Measurements from ENCODE around the gene HMG20B.
A peak's percentile ranks its signal among the peaks of the same experiment; 100 is the strongest.

HMG20B gene

DNA sequence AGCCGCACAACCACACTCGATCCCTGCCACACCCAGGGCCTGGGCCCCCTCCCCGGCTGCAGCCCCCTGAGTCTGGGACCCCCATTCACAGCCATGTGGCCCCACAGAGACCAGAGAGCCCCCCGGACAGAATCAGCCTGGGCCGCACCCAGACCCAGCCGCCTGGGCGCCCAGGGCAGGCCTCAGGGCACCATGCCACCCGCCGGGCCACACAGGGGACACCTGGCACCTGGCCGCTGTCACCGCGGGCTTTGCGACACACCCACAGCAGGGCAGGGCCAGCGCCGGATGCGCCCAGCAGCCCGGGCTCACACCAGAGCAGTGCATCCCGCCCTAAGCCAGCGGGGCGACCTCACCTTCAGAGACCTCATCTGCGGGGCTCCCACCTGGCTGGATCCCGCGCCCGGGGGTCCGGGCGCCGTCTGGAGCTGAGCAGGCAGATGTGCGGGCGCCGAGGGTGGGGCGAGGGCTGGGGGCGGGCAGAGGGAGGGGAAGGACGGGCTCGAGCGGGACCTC lies 33.5 kb downstream of the HMG20B start:
- TF ChIP-seq, protein P1, sequence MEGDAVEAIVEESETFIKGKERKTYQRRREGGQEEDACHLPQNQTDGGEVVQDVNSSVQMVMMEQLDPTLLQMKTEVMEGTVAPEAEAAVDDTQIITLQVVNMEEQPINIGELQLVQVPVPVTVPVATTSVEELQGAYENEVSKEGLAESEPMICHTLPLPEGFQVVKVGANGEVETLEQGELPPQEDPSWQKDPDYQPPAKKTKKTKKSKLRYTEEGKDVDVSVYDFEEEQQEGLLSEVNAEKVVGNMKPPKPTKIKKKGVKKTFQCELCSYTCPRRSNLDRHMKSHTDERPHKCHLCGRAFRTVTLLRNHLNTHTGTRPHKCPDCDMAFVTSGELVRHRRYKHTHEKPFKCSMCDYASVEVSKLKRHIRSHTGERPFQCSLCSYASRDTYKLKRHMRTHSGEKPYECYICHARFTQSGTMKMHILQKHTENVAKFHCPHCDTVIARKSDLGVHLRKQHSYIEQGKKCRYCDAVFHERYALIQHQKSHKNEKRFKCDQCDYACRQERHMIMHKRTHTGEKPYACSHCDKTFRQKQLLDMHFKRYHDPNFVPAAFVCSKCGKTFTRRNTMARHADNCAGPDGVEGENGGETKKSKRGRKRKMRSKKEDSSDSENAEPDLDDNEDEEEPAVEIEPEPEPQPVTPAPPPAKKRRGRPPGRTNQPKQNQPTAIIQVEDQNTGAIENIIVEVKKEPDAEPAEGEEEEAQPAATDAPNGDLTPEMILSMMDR (IDR thresholded peaks at IDR 0.05; ENCODE audit: low read depth, low read length, missing control alignments), result no peak
- Histone ChIP-seq H3K4me3 (ENCODE audit: low read depth, low read length) (peak overlapping the region; percentile 61), H3K27me3 (replicated peaks) (no peaks in the 10 kb centered on the region), H3K27ac (no peak overlapping the region), H3K36me3 (replicated peaks) (peaks cover 5% of the 10 kb centered on the region)
- no peak for DNase-seq
- in situ Hi-C loops (cut with HindIII; ENCODE audit: low pct_ligation_motif_present, low sequenced_read_pairs), result no loop called here

DNA sequence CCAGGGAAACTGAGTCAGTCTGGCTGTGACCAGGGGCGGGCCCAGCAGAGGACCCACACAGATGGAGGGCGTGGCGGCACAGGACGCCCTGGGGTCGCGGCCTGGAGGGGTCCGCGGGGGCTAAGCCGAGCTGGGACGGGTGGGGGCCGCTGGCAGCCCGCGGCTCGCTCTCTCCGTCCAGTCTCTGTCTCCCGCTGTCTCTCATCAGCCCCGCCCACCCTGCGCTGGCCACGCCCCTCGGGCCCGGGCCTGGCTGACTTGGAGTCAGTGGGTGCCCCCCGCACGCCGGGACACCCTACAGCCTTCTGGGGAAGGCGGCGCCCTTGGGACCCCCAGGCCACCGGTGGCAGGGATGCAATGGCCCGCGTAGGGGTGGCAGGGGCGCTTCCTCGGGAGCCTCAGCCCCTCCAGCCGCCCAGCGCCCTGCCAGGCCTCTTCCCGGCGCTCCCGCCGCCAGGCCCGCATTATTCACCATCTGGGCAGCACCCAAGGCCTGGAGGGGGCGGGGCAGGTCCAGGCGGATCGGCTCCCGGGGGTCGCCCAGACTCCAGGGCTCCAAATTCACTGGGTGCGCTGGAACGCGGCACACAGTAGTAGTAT lies 34.0 kb downstream of the HMG20B start, which contains the start of gene TBXA2R:
TBXA2R (minus strand) TSS at position 186 of the 600 bp plus-strand sequence. CDS start 6,241 bp downstream, outside the sequence.
- TF ChIP-seq, protein P1 (IDR thresholded peaks at IDR 0.05; ENCODE audit: low read depth, low read length, missing control alignments), result no peak
- H3K4me3 ChIP-seq (ENCODE audit: low read depth, low read length), result peak within 1 kb of the TSS; percentile 61
- H3K27ac ChIP-seq, result peak within 1 kb of the TSS; percentile 55
- H3K27me3 ChIP-seq (replicated peaks), result no peaks in the 10 kb centered on the region
- H3K36me3 ChIP-seq (replicated peaks), result peaks cover 11% of the 10 kb centered on the region
- in situ Hi-C loops (cut with HindIII; ENCODE audit: low pct_ligation_motif_present, low sequenced_read_pairs), result no loop called here
- DNase-seq, result peak; percentile 57

DNA sequence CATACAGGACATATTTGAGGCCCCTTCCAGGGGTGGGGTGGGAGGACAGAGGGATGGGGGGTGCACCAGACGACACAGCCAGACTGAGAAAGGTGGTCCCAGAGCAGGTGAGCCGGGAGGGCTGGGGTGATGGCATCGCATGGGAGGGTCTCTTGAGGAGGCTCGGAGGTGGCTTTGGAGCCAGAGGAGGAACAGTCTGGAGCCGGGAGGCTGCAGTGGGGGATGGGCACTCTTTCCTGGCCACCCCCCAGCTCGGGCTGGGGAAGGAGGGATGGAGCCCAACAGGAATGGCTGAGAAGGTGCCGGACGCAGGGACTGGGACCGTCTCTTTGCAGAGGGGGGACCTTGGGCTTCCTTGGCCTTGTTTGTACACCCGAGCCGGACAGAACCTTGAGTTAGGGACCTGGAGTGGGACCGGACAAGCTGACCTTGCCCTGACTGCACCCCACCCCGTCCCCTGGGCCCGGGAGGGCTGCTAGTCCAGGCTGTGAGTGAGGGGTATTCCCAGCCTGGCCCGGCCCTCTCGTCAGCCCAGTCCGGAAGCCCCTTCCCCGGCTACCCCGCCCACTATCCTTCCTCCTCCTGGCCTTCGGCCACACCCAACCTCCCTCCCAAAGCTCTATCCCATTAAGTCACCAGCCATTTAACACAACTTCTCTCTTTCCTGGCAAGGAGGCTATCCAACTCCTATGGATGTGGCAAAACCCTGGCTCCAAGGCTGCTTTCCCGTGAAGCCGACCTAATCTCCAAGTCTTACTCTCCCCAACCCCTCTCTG lies 34.7 kb downstream of the HMG20B start:
- TF ChIP-seq, protein P1 (IDR thresholded peaks at IDR 0.05; ENCODE audit: low read depth, low read length, missing control alignments), result no peak
- Histone ChIP-seq H3K36me3 (replicated peaks) (peaks cover 18% of the 10 kb centered on the region), H3K4me3 (ENCODE audit: low read depth, low read length) (peak overlapping the region; percentile 61), H3K27me3 (replicated peaks) (no peaks in the 10 kb centered on the region), H3K27ac (peak overlapping the region; percentile 55)
- DNase-seq, result no peak
- in situ Hi-C loops (cut with HindIII; ENCODE audit: low pct_ligation_motif_present, low sequenced_read_pairs), result no loop called here

DNA sequence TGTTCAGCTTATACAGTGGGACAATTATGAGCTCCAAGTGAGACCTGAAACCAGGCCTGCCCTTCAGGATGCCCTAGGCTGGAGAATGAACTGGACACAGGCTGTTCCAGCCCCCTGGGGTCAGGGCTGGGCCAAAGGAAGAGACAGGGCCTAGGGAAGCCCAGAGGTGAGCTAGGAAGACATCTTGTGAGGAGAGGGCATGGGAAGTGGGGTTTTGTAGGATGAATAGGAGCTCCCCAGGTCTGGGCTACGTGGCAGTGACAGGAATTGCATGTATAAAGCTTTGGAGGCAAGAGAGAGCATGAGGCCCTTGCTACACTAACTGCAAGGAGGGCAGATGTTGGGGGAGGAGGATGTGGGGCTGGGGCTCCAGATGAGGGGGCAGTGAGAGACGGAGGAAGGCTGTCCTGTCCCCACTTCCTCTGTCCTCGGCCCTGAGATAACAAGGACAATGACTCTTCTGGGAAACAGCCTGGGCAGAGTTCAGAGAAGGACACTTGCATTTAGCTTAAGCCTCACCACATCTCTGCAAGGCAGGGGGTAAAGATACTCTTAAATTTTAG lies 35.4 kb downstream of the HMG20B start:
- H3K36me3 ChIP-seq (replicated peaks), result peaks cover 20% of the 10 kb centered on the region
- in situ Hi-C loops (cut with HindIII; ENCODE audit: low pct_ligation_motif_present, low sequenced_read_pairs), result no loop called here
- no peak overlapping the region for H3K4me3 ChIP-seq (ENCODE audit: low read depth, low read length)
- H3K27ac ChIP-seq, result no peak overlapping the region
- no peak for DNase-seq
- TF ChIP-seq, protein P1 (IDR thresholded peaks at IDR 0.05; ENCODE audit: low read depth, low read length, missing control alignments), result no peak
- H3K27me3 ChIP-seq (replicated peaks), result no peaks in the 10 kb centered on the region

DNA sequence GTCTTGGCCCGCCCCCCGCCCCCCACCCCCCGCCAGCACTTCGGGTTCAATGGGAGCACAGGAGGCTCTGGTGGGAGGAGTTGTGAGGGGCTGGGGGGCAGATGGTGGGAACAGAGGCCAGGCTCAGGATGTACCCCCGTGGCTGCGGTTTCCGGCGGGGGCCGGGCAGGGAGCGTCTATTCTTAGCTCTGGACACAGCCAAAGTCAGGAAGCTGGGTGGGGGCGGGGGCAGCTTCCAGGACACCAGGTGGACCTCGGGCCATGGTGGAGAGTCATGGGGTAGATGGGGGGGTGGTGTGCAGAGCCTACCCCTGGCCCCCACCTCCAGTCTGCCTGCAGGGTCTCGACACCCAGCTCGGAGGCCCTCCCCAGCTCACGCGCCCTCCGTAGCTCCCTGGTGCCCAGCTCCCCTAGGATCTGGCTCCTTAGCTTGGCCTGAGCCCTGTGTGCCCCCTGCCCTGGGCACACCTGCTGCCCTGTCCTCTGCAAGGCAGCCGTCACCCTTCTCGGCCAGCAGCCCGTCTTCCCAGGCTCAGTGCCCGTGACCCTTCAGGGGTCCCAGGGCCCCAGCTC lies 36.1 kb downstream of the HMG20B start:
- in situ Hi-C loops (cut with HindIII; ENCODE audit: low pct_ligation_motif_present, low sequenced_read_pairs), result no loop called here
- H3K27me3 ChIP-seq (replicated peaks), result no peaks in the 10 kb centered on the region
- H3K36me3 ChIP-seq (replicated peaks), result peaks cover 20% of the 10 kb centered on the region
- peak; percentile 25 for DNase-seq
- H3K4me3 ChIP-seq (ENCODE audit: low read depth, low read length), result no peak overlapping the region
- no peak overlapping the region for H3K27ac ChIP-seq
- TF ChIP-seq, protein P1 (IDR thresholded peaks at IDR 0.05; ENCODE audit: low read depth, low read length, missing control alignments), result no peak
